Hippocampal formation (tissue), 2 donors: ENCODE results near the gene TLL1.

ENCODE experiments used
- DNase-seq, 2 donors: peaks; one replicate each; lab custom pipeline; 2025; lab: John Stamatoyannopoulos, UW

The TLL1 gene

DNA sequence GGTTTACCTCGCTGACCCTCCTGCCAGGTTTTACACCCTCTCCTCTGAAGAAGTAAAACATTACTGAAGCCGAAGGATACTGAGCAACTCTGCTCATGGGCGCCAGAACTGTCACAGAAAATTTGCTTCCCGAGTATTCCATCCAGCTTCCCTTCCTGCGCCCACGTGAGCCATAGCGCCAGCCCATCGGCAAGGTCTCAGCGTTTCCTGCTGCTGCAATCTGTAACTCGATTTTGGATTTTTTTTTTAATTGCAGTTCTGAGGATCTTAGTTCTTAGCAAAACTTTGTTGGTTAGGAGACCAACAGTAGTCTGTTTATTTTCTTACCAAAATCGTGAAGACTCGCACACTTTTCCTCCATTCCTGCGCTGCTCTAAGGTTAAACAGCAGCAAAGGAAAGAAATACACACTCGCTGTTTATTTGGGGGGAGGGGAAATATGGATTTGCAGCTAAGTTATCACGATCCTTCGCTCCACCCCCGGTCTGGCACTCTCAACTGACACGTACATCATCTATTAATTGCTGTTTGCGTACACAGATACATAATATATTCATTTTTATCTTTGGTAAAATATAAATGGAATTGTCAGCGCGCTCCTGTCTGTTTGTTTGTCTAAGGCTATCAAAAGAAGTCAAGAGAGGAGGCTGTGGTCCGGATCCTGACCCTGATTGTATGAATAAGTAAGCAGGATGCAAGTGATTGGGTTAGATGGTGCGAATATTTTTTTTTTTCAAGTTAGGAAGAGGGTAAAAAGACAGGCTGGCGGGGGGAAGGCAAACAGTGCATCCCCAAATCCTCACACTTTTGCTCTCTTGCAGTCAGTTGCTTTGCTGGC lies at the start of gene TLL1:
TLL1 (plus strand) TSS at position 777 of the 837 bp plus-strand sequence. CDS start 668 bp downstream, outside the sequence.
- no peak for DNase-seq

DNA sequence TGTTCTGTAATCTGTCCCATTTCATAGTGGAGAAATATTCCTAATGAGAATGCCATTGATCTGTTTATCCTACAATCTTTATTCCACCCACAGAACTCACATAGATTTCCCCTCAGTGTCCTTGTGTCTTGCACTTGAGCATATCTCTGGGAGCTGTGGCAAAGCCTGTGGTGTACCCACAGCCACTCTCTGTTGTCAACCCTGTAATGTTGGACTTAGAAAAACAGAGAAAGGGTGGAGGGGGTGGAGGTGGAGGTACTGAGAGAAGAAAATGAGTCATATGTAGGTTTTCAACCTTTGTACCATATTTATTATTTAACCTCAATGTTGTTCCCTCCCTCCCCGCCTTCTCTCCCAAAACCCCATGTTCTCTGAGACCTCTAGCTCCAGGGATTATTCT lies 46.9 kb upstream of the TLL1 start:
- DNase-seq = no peak

GRCh38 chr4:165827018-165827417 lies 46.0 kb upstream of the TLL1 start:
- DNase-seq = no peak

DNA sequence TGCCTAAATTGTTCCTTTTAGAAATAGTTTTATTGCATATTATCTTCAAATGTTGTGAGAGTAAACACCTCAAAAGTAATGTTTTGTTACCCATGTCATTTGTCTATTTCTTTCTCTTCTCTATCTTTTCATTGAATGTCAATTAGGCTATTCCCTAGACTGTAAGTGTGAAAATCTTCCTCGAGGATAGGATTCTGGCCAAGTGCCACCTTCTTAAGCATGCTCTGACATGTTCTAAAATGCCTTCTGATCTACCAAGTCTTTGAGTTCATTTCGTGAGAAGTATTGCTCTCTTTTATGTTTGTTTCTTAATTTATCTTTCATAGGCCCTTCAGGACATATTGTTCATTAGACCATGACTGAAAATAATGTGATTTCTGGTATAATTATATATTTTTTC lies 44.1 kb upstream of the TLL1 start:
- DNase-seq = no peak

GRCh38 chr4:165834116-165834515 lies 38.9 kb upstream of the TLL1 start:
- DNase-seq = no peak

DNA sequence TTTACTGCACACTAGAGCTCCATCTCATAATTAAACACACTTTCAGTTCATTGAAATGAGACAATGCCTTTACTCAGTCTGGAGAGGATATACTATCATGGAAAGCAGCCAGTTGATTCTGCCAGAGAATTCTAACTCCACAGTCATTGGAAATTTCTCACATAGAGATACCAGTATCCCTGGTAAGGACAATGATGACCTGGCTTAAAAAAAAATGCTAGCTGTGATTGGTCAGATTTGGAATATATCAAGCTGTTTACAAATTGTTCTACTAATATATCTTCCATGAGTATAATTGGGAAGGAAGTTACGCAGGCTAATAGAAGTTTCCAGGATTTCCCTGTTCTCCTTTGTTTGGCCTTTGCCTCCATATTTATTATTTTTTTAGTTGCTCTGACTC lies 34.5 kb upstream of the TLL1 start:
- DNase-seq = no peak

GRCh38 chr4:165839615-165840333 lies 33.3 kb upstream of the TLL1 start:
- DNase-seq = no peak

- DNase-seq = no peak
Observed at GRCh38 chr4:165842684-165843083, 30.4 kb upstream of the TLL1 start.

DNA sequence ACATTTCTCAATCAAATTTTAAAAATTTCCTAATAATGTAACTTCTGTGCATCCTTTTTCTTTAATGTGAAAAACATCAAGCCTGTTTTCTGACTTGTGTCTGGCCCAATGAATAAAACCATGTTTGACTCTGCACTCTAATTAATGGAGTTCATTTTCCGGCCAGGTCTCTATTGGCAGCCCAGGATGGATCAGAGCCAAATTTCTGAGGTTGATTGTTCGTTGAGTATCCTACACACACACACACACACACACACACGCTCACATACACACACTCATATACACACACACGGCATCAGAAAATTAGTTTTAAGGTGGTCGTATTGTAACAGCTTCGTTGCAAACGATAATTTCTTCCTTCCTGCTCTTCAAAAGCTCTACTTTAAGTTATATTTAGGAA lies 28.9 kb upstream of the TLL1 start:
- no peak for DNase-seq

DNA sequence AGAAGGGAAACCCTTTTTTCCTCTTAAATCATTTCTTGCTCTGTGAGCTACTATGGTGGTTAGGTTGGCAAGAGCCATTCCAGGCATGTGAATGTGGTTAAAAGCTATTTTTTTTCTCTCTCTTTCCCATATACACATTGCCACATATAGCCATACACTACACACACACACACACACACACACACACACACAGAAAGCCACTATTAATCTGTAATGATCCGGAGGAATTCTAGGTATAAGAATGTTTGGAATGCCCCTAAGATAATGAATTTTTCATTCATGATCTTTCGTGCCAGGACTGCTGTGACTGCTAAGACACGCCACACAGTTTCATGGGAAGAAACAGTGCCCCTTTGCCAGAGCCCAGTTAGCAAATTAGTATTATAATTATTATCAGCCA lies 21.8 kb upstream of the TLL1 start:
- no peak for DNase-seq

- no peak for DNase-seq
Observed at GRCh38 chr4:165855191-165855590, 17.8 kb upstream of the TLL1 start.

- DNase-seq = no peak
Observed at GRCh38 chr4:165861363-165861762, 11.7 kb upstream of the TLL1 start.

DNA sequence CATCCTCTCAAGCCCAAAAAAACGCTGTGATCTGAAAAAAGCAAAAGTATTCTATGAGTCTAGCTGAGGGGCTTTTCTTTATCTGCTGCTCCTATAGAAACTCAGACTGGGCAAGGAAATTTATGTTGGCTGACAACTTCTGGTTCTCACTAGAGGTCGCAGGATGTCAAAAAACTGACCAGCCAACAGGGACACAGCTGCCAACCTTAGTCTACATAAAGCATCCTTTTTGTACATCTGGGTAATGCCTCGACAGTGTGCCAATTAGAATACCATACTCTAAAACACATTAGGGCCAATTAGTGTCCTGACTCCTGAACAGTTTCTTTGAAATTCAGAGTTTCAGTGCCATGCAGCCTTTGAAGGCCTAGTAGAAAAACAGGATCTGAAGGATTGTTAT lies 8.8 kb upstream of the TLL1 start:
- DNase-seq = no peak

- no peak for DNase-seq
Observed at GRCh38 chr4:165866019-165866650, 6.9 kb upstream of the TLL1 start.

GRCh38 chr4:165867961-165868360 lies 5.1 kb upstream of the TLL1 start:
- DNase-seq = no peak

- DNase-seq = peak in 1 of 2 donors; percentile 20
Observed at GRCh38 chr4:165873298-165874071, 448 bp downstream of the TLL1 start.

GRCh38 chr4:165874072-165874790 lies 1.2 kb downstream of the TLL1 start:
- no peak for DNase-seq

- no peak for DNase-seq
Observed at GRCh38 chr4:165874791-165875371, 1.8 kb downstream of the TLL1 start.

GRCh38 chr4:165875446-165875845 lies 2.4 kb downstream of the TLL1 start:
- DNase-seq = no peak

DNA sequence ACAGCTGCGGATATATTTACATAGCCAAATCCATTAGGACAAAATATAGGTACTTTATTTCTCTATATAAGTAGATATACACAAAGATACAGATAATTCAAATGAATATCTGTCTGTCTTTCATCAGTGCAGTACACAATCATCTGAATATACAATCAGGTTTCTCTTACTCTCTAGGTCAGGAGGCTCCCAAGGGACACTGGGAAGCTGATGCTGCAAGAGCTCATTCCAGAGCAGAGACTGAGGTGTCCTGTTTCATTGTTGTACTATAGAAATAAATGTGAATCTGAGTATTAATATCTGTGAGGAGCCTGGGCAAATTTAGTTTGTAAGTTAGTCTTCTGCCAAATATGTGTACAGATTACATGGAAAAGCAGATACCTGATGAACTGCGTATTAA lies 4.2 kb downstream of the TLL1 start:
- no peak for DNase-seq

DNA sequence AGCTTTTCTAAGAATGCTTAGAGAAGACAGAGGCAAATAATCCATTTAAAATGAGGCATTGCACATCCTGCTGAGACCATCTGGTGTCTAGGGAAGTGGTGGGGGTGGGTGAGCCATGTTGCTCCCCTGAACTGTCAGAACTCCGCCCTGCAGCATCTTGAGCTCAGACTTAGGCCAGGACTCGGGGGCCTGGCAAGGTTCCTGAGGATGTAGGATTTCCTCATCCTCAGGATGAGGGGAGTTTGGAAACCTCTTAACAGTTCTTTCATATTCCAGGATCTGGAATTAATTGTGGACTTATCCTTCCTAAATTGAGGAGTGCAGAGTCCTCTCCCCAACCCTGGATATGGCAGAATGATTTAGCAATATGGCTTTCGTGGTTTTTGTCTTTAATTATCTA lies 6.6 kb downstream of the TLL1 start:
- no peak for DNase-seq
